NCI-H2196 (cell line): ENCODE measurements around the gene THBS2.
"Not testable (repeated sequence)": the region's sequence is repeated elsewhere in the genome, so short reads cannot be mapped to it uniquely, and the experiment has no call there.

Source experiments
- DNase-seq: peaks from one replicate; lab custom pipeline; 2025; ENCODE audit not compliant: unreplicated experiment; lab: John Stamatoyannopoulos, UW

The THBS2 gene

DNA sequence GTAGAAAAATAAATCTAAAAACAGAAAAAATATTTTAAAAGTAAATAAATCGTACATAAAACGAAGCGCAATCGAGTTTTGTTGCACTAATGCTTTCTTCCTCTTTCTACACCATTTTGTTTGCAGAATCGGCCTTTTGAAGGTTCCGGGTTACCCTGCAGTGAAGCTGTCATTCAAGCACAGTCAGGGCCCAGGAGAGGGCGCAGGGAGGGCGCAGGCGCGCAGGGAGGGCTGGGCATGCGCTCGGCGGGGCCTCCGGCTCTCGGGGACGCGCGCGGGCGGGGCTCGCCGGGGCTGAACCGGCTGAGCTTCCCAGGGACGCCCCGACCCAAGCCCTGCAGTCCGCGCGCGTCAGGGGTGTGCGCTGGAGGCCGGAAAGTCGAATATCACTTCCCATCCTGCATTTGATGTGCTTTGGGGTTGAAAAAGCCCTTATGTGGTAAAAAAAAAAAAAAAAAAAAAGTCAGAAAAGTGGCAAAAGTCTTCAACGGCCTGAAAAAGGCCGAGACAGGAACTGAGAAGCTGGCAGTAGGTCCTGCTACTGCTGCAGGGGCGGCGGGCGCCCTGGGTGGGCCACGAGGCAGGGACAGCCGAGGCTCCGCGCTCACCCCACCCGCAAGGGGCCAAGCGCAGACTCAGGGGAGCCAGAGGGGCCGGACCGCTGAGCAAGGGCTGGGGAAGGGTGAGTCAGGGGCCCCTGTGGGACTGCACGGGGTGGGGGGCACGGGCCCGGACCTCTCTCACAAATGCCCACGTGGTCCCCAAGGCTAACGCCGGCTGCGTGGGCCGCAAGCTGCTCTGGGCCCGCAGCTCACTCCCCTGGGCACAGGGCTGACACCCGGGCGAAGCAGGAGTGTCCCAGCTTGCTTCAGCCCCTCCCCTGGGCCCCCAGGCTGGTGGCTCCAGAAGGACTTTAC lies 40.5 kb downstream of the THBS2 start:
- DNase-seq: no peak

DNA sequence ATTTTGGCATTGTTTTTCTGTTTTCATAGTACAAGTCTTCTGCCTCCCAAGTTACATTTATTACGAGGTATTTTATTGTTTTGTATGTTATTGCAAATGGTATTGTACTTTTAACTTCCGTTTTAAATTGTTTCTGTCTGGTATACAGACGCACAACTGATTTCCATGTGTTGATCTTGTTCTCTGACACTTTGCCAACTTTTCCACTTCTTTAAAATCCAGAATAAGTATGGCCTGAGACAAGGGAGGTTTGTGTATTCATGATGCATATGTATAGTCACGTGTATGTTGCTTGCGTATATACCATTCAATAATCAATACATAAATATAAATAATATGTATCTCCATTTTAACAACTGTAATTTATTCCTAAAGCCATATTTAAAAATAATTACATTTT lies 41.2 kb downstream of the THBS2 start:
- no peak for DNase-seq

DNA sequence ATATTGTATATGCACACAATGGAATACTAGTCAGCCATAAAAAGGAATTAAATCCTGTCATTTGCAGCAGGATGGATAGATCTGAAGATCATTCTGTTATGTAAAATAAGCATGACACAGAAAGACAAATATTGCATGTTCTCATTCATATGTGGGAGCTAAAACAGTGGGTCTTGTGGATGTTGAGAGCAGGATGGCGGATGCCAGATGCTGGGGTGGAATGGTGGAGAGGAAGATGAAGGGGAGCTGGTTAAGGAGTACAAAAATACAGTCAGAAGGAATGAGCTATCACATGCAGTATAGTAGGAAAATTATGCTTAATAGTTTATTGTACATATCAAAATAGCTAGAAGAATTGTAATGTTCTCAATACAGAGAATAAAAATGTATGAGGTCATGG lies 41.8 kb downstream of the THBS2 start:
- no peak for DNase-seq

DNA sequence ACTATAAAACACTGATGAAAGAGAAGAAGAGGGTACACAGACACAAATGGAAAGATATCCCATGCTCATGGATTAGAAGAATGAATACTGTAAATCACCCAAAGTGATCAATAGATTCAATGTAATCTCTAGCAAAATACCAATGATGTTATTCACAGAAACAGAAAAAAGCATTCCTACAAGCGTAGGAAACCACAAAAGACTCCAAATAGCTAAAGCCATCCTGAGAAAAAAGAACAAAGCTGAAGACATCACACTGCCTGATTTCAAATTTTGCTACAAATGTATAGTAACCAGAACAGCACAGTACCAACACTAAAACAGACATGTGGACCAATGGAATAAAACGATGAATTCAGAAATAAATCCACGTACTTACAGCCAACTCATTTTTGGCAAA lies 43.0 kb downstream of the THBS2 start:
- DNase-seq: no peak

DNA sequence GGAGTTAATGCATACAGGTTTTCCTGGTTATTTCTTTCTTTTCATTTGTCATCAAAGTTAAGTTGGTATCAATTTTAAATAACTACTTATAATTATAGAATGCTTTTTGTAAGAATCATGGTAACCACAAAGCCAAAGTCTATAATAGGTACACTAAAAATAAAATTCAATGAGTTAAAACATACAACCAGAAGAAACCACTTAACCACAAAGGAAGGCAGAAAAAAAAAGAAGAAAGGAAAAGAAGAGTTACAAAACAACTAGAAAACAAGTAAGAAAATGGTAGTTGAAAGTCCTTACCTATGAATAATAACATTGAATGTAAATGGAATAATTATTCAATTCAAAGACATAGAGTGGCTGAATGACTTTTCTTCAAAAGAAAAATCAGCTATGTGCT lies 45.6 kb downstream of the THBS2 start:
- no peak for DNase-seq

DNA sequence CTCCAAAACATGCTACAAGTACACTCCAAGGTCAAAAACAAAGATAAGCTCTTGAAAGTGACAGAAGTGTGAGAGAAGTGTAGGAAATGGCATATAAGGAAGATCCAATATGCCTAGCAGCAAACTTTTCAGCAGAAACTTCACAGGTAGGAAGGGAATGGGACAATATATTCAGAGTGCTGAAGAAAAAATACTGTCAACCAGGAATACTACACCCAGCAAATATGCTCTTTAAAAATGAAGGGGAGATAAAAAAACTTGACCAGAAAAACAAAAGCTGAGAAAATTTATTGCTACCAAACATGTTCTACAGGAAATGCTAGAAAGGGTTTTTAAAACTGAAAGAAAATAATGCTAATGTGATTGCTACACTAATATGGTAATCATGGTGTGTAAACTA lies 46.2 kb downstream of the THBS2 start:
- DNase-seq: no peak

DNA sequence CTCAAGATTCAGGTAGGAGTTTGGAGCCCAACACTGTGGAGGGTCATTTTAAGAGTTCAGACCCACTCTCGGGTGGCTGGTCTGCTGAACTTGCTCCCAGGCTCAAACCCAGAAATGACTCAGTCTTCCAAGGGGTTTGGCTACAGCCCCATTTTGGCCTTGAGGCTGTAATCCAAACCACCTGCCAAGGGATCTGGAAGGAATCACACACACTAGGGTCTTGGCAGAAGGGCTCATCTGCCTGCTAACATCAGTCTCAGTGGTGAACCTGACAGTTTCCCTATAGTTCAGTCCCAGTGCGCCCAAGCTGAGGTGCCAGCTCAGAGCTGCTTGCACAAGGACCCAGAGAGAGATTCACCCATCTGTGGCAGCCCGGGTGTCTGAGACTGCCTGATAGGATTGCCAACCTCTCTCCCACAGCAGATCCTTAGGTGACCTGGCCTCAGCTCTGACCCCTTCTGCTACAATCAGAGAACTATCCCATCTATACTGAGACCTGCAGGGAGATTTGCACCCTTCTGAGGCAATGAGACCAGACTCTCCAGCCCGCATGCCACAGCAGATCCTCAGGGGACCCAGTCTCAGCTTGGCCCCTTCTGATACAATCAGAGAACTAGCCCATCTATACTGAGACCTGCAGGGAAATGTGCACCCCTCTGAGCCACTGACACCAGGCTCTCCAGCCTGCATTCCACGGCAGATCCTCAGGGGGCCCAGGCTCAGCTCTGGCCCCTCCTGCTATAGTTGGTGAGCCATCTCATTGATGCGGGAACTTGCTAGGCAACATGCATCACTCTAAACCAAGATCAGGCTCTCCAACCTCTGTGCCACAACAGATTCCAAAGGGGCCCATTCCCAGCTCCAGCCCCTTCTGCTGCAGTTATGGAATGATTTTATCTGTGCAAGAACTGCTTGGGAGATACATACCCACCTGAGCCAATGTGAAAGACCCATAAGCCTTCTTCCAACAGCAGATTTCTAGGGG lies 48.2 kb downstream of the THBS2 start:
- DNase-seq: no peak

DNA sequence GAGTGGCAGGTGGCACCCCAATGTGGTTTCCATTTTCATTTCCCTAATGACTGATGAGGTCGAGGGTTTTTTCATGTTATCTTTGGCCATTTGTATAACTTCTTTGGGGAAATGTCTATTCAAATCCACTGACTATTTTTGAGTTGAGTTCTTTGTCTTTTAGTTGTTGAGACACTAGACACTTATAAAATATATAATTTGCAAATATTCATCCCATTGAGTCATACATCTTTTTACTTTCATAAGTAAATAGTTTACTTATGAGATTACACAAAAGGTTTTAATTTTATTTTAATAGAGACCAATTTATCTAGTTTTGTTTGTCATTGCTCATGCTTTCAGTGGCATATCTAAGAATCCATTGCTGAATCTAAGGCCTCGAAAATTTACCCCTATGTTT lies 49.5 kb downstream of the THBS2 start:
- no peak for DNase-seq

DNA sequence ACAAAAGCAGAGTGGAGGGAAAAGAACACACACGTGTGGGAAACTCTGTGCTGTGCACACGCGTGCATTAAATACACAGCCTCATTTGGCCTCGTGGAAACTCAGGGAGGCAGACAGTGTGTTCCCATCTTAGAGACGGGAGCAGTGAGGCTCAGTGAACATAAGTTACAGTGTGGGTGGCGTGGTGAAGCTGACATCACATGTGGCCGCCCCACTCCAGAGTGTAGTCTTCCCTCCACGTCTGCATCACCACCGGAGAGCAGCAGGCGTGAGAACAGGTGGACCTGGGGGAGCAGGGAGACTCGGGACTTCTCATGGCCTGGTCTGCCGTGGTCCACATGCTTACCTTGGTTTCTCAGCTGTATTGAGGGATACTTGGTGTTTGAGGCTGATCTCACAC lies 51.7 kb downstream of the THBS2 start:
- no peak for DNase-seq

DNA sequence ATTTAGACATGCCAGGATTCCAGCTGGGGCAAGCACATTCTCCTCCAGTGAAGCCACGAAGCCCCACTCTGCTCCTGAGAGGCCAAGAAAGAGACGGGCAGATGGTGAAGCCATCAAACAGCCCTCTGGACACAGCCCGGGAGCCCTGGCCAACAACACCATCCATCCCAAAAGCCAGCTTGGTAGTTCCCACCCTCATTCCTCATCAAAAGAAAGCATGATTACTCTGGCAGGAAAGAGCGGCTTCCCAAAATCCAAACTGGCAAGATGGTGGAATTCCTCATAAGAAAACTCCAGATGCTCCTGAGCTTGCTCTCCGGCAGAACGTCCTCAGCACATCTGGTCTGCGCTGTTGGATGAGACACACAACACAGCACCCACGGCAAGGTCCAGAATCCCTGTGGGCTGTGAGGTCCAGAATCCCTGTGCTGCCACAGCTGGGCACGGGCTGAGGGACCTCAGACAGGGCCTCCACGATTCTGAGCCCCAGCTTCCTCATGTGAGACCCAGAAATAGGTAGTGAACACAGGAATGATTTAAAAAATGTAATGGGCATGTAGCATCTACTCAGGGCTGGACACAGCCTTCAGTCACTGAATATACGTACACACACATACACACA lies 52.6 kb downstream of the THBS2 start:
- no peak for DNase-seq

DNA sequence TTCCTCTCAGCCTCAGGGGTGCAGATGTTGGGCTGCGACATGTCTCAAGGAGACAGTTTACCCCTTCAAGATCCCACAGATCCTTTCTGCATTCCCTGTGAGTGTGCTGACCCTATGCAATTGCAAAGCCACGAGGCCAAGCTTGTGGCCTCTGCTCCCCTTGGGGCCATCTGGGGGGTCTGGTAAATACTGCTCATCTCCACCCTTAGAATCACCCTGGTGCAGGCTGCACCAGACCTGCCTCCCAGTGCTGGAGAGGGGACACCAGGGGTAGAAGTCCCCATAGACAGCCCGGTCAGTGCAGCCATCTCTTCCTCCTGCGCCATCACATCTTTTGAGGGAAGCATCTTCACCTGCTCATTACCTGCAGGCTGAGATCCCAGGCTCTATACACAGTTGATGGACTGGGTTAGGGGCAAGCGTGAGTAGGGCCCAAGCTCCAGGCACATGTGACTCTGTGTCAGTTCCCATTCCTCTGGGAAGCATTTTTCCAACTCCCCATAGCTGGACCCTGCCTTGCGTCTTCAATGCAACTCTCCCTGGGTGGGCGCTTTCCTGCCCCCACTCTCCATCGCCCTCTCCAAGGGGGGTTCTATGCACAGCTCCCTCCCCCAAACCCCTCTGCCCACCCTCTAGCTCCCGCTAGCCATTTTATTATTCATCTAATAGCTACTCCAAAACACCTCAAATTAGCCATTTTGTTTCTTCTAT lies 53.9 kb downstream of the THBS2 start:
- no peak for DNase-seq

DNA sequence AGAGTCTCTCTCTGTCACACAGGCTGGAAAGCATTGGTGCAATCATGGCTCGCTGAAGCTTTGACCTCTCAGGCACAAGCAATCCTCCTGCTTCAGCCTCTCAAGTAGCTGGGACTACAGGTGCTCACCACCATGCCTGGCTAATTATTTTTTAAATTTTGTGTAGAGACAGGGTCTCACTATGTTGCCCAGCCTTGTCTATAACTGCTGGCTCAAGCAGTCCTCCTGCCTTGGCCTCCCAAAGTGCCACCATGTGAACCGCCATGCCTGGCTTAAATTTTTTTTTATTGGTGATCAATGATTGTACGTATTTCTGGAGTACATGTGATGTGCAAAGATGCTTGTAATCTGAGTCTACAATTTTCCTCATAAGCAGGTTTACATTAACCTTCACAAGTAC lies 54.8 kb downstream of the THBS2 start:
- DNase-seq: no peak

DNA sequence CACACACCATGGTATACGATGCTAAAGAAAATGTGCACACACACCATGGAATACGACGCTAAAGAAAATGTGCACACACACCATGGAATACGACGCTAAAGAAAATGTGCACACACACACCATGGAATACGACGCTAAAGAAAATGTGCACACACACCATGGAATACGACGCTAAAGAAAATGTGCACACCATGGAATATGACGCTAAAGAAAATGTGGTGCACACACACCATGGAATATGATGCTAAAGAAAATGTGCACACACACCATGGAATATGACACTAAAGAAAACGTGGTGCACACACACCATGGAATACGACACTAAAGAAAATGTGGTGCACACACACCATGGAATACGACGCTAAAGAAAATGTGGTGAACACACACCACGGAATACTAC lies 55.7 kb downstream of the THBS2 start:
- DNase-seq: not testable (repeated sequence)

DNA sequence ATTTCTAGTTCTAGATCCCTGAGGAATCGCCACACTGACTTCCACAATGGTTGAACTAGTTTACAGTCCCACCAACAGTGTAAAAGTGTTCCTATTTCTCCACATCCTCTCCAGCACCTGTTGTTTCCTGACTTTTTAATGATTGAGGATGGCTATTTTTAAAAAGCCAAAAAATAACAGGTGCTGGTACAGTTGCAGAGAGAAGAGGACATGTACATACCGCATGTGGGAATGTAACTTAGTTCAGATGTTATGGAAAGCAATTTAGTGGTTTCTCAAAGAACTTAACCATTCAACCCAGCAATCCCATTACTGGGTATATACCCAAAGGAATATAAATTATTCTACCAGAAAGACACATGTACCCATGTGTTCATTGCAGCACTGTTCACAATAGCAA lies 57.4 kb downstream of the THBS2 start:
- not testable (repeated sequence) for DNase-seq

DNA sequence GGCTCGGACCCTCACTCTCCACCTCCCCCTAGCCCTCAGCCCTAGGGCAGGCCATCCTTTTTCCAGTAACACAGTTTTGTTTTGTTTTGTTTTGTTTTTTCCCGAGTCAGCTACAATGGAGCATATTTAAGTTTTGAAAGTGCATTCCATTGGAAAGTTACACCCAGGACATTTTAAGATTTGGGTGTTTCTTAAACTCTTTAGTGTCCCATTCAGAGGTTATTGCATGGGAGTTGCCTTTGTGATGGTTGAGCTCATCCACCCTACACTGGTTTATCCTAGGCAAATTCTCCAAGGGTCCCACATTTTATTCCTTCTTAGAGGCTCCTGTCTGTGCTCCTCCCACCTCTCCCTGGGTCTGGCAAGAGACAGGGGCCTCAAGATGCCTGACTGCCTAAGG lies 58.9 kb downstream of the THBS2 start:
- no peak for DNase-seq

DNA sequence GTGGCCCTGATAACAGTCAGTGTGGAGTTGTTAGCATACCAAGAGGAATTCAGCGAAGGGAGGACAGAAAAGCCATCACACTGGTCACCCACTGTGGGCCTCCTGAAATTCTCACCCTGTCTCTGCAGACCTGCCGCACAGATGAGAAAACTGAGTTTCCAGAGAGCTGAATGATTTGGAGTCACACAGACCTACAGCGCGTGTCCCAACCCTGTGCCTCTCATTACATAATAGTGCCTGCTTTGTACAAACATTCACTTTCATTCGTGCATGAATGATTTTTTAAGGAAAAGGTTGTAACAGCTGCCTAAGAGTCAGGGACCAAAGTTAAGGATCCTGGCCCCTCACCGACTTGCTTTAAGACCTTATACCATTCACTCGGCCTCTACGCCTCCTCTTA lies 62.7 kb downstream of the THBS2 start:
- no peak for DNase-seq

DNA sequence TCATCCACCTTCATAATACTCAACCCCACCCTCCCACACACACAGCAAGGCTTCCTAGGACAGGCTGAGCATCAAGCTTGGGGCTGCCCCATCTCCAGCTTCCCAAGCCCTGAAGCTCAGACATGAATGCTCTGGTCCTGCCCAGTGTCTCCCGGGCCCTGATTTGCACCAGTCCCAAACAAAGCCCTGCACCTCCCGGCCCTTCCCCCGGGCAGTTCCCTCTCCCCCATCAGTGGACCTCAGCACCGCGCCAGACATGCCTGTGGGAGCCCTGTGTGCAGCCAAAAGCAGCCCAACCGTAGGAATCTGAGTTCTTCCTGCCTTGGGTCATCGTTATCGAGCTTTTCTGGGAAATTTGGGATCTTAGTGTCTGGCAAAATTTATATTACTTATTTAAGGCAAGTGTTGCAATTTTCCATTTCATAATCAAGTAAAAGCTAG lies 63.5 kb downstream of the THBS2 start:
- no peak for DNase-seq

DNA sequence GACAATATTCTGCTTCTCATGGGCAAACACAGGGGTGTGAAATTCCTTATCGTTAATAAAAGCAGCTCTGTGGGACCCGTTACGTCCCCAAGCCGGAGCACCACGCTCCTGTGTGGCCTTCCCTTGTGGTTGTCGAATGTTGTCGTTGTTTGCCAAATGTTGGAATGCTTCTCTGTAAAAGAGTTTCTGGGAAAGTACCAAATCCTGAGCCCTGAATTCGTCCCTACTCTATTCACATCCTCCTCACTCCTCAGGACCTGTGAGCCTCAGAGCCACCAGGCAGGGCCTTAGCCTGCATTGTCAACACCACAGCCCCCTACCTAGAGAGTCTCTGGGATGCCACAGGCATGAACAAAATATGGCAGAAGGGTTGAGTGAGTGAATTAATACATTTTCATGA lies 64.0 kb downstream of the THBS2 start:
- DNase-seq: no peak

DNA sequence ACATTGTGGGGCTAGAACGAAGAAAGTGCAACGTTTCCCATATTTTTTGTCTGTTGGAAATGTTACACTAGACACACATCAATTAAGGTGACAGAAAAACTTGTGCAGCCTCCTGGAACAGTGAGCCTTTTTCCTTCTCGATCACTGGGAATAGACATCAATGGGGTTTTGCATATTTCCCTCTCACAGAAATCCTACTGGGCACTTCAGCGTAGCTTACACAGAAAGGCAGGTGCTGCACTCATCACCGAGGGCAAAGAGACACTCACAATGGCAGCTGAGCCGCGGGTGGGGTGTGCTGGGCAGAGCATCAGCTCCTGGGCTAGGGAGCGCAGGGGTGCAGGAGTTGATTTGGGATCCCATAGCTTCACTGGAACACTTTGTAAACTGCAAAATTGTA lies 64.5 kb downstream of the THBS2 start:
- DNase-seq: peak; percentile 5

DNA sequence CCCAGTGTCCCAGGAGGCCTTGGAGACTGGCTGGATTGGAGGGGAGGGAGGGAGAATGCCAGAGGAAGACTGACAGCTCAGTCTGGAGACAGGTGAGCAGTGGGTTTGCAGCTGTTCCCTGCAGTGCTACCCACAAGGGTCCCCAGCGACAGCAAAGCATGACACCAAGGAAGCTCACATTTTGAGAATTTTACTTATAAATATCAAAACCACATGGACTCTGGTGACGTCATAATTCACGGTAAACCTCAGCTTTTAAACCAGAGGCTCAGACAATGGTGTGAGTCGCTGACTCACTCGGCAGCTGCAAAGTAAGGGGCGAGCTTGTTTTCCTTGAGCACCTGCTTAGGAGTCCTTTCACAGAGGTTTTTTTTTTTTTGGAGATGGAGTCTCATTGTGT lies 65.2 kb downstream of the THBS2 start:
- DNase-seq: peak; percentile 8

DNA sequence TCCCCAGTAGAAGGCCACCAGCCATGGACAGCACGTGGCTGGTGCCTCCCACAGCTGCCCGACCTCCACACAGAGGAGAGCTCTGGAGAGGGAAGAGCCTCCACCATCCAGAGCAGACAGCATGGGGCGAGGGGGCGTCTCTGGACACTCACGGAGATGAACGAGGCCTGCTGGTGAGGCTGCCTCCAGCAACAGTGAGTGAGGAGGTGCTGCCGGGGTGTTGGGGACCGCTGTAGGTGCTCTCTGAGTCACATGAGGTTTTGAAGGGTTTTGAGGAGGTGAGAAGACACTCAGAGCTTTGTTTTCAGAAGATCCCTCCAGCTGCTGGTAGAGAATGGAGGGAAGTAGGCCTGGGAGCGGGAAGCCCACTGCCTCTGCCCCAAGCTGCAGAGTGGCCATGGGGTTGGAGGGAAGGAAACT lies 65.6 kb downstream of the THBS2 start:
- DNase-seq: no peak
